ENCODE data around the gene ABCC8. TPM values are rescaled to one million over a fixed set of nuclear protein-coding genes. Genes with fewer than 3 reads are reported as not detected.

ABCC8 gene
- polyA plus RNA-seq, 2 of the 4 experiments (the other 2 are of a cell fraction) = 1.1 to 2.0 TPM

- peak in 1 of 2 experiments; percentile 43; a peak in 2 of 6 replicates for ATAC-seq
- 62% methylated on average over 5 of the region's 5 CpGs for WGBS (ENCODE audit: missing lambda C conversion rate)
- ChIA-PET CTCF (interaction anchor here (0.8 to 45.8 kb wide), 4 partner anchors 23 to 114 kb away, joined by 3 to 1119 read pairs (median 142); partner anchors contain the start of gene KCNJ11), POLR2A (no interaction called here)
- no peak overlapping the region for H3K27ac ChIP-seq
- no peak overlapping the region for H3K4me3 ChIP-seq
- no peak overlapping the region for H3K4me2 ChIP-seq
- TF ChIP-seq, protein P1, sequence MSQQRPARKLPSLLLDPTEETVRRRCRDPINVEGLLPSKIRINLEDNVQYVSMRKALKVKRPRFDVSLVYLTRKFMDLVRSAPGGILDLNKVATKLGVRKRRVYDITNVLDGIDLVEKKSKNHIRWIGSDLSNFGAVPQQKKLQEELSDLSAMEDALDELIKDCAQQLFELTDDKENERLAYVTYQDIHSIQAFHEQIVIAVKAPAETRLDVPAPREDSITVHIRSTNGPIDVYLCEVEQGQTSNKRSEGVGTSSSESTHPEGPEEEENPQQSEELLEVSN (IDR thresholded peaks at IDR 0.05; ENCODE audit: borderline replicate concordance, low read depth) = no peak
- TF ChIP-seq ESRRA (IDR thresholded peaks at IDR 0.05; ENCODE audit: borderline replicate concordance, low read length) = no peak
- TF ChIP-seq MAX (IDR thresholded peaks at IDR 0.05) = no peak
- TF ChIP-seq HES2 (IDR thresholded peaks at IDR 0.05) = no peak
- TF ChIP-seq PBX3 (IDR thresholded peaks at IDR 0.05) = no peak
- TF ChIP-seq FOXS1 (CRISPR knock-in tag; IDR thresholded peaks at IDR 0.05) = no peak
- no peak for TF ChIP-seq NFE2L2 (conservative IDR thresholded peaks at IDR 0.05; ENCODE audit: low read length)
- no peak for TF ChIP-seq EP300 (IDR thresholded peaks at IDR 0.05)
- TF ChIP-seq EHMT2 (IDR thresholded peaks at IDR 0.05; ENCODE audit: low read depth) = no peak
- TF ChIP-seq CHD4 (IDR thresholded peaks at IDR 0.05; ENCODE audit: borderline replicate concordance) = no peak
- no peak for TF ChIP-seq ZC3H11A (IDR thresholded peaks at IDR 0.05)
- no peak for TF ChIP-seq BHLHE40 (IDR thresholded peaks at IDR 0.05; ENCODE audit: low read depth, low read length)
- no peak for TF ChIP-seq MYC (IDR thresholded peaks at IDR 0.05; ENCODE audit: borderline replicate concordance, low read length)
- TF ChIP-seq POLR2AphosphoS2 (conservative IDR thresholded peaks at IDR 0.05; ENCODE audit: low read length) = no peak
- no peak for TF ChIP-seq RCOR1 (IDR thresholded peaks at IDR 0.05; ENCODE audit: low read depth, low read length)
- TF ChIP-seq RNF2 (IDR thresholded peaks at IDR 0.05; ENCODE audit: borderline replicate concordance, low read depth) = no peak
- TF ChIP-seq ZSCAN20 (CRISPR knock-in tag; IDR thresholded peaks at IDR 0.05) = no peak
- TF ChIP-seq FOSL2 (IDR thresholded peaks at IDR 0.05) = no peak
- TF ChIP-seq FOSL2 (CRISPR knock-in tag; IDR thresholded peaks at IDR 0.05) = no peak
- no peaks in the 10 kb centered on the region for H3K9me3 ChIP-seq
- DNase-seq (ENCODE audit: low read depth in 1 of 2, low spot score in 1 of 2) = no peak
- H3K4me1 ChIP-seq = no peaks in the 10 kb centered on the region
- no peak for FAIRE-seq
Observed at GRCh38 chr11:17498475-17498874, 21.8 kb upstream of the ABCC8 start.

DNA sequence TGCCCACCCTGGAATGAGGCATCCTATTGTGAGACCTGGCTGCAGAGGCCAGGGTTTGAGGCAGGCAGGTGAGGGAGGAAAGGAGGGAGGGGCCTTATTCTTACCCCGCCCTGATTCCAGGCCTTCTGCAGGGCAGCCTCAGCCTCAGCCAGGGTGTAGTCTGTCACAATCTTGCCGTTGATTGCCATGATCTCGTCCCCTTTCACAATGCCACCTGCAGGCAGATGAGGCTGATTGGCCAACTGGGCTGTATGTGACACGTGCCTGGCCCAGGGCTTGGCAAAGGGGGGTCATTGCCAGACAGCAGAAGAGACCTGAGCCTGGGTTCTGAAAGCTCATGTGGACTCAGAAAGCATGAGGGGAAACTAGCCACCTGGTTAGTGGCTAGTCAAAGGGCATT is 21.4 kb upstream of the ABCC8 start:
- no peak for FAIRE-seq
- WGBS (ENCODE audit: missing lambda C conversion rate) = 36% methylated on average over 4 of the region's 4 CpGs
- CTCF ChIA-PET = interaction anchor here (13.4 to 45.8 kb wide), 2 partner anchors 23 to 113 kb away, joined by 281 to 1119 read pairs; partner anchors contain the start of gene KCNJ11

More for the DNA sequence above, 21.4 kb upstream of the ABCC8 start:
- H3K9me3 ChIP-seq = no peaks in the 10 kb centered on the region
- H3K4me2 ChIP-seq = no peak overlapping the region
- H3K4me1 ChIP-seq = no peaks in the 10 kb centered on the region
- no peak for DNase-seq (ENCODE audit: low read depth in 1 of 2, low spot score in 1 of 2)
- no peak overlapping the region for H3K4me3 ChIP-seq
- POLR2A ChIA-PET = no interaction called here
- H3K27ac ChIP-seq = no peak overlapping the region
- no peak for TF ChIP-seq HOXB5 (CRISPR knock-in tag; IDR thresholded peaks at IDR 0.05)
- TF ChIP-seq RAD21 (conservative IDR thresholded peaks at IDR 0.05 in 1 of 2, IDR thresholded peaks at IDR 0.05 in 1 of 2) = no peak
- TF ChIP-seq TP53 (CRISPR knock-in tag; IDR thresholded peaks at IDR 0.05) = no peak
- no peak for TF ChIP-seq CEBPB (IDR thresholded peaks at IDR 0.05)
- TF ChIP-seq MAX (IDR thresholded peaks at IDR 0.05) = no peak
- TF ChIP-seq HOXA7 (CRISPR knock-in tag; IDR thresholded peaks at IDR 0.05) = no peak
- no peak for TF ChIP-seq BHLHE40 (IDR thresholded peaks at IDR 0.05; ENCODE audit: low read depth, low read length)
- TF ChIP-seq FOSL2 (IDR thresholded peaks at IDR 0.05) = no peak
- no peak for TF ChIP-seq FOSL2 (CRISPR knock-in tag; IDR thresholded peaks at IDR 0.05)
- no peak for TF ChIP-seq NPAS2 (CRISPR knock-in tag; IDR thresholded peaks at IDR 0.05; ENCODE audit: borderline replicate concordance)
- no peak for TF ChIP-seq EHMT2 (IDR thresholded peaks at IDR 0.05; ENCODE audit: low read depth)
- TF ChIP-seq HEYL (CRISPR knock-in tag; IDR thresholded peaks at IDR 0.05) = no peak
- TF ChIP-seq MAFK (IDR thresholded peaks at IDR 0.05; ENCODE audit: partially characterized antibody) = no peak
- TF ChIP-seq, protein P2, sequence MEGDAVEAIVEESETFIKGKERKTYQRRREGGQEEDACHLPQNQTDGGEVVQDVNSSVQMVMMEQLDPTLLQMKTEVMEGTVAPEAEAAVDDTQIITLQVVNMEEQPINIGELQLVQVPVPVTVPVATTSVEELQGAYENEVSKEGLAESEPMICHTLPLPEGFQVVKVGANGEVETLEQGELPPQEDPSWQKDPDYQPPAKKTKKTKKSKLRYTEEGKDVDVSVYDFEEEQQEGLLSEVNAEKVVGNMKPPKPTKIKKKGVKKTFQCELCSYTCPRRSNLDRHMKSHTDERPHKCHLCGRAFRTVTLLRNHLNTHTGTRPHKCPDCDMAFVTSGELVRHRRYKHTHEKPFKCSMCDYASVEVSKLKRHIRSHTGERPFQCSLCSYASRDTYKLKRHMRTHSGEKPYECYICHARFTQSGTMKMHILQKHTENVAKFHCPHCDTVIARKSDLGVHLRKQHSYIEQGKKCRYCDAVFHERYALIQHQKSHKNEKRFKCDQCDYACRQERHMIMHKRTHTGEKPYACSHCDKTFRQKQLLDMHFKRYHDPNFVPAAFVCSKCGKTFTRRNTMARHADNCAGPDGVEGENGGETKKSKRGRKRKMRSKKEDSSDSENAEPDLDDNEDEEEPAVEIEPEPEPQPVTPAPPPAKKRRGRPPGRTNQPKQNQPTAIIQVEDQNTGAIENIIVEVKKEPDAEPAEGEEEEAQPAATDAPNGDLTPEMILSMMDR (IDR thresholded peaks at IDR 0.05) = no peak
- TF ChIP-seq CBX8 (IDR thresholded peaks at IDR 0.05) = no peak
- ATAC-seq = no peak

Measured in A549 (cell line).